HepG2 (cell line): ENCODE measurements around the gene VPS4A. TPM values are rescaled to one million over a fixed set of nuclear protein-coding genes. Genes with fewer than 3 reads are reported as not detected.

Experiments
- ASH2L ChIP-seq: fragments of 300-600, 200-600 bp; sonication (generic); IDR thresholded peaks from 2 replicates; pipeline ENCODE4 v1.7.0; 2017; ENCODE audit warnings: low read depth, mild to moderate bottlenecking, moderate library complexity, mixed read lengths, low read length; ENCODE audit not compliant: insufficient read length
- CBFB ChIP-seq: sonication (generic); formaldehyde crosslinking; IDR thresholded peaks from 2 replicates; pipeline ENCODE4 v1.4.0; 2020; ENCODE audit warnings: missing genetic modification reagents
- CEBPG ChIP-seq: IDR thresholded peaks from 2 replicates; pipeline ENCODE4 v1.6.1; 2016
- FLYWCH1 ChIP-seq: sonication (generic); formaldehyde crosslinking; IDR thresholded peaks from 2 replicates; pipeline ENCODE4 v1.8.1; 2023; ENCODE audit warnings: mild to moderate bottlenecking, missing genetic modification reagents
- FOXA3 ChIP-seq: IDR thresholded peaks from 2 replicates; pipeline ENCODE4 v1.6.1; 2016; ENCODE audit warnings: missing genetic modification reagents, missing compliant biosample characterization
- GTF2F1 ChIP-seq: fragments of 150-350 bp; IDR thresholded peaks from 2 replicates; pipeline ENCODE4 v1.6.1; 2014; ENCODE audit warnings: low read length
- HNF4A ChIP-seq: sonication (generic); formaldehyde crosslinking; IDR thresholded peaks from 2 replicates; pipeline ENCODE4 v1.4.0; 2020; ENCODE audit warnings: missing genetic modification reagents
- IRX3 ChIP-seq: sonication (generic); formaldehyde crosslinking; IDR thresholded peaks from 2 replicates; pipeline ENCODE4 v1.8.1; 2023; ENCODE audit warnings: mild to moderate bottlenecking, low read depth, missing genetic modification reagents, borderline replicate concordance
- POLR2AphosphoS5 ChIP-seq: IDR thresholded peaks from 2 replicates; pipeline ENCODE4 v1.6.1; 2012; ENCODE audit warnings: low read depth, low read length
- RFXAP ChIP-seq: sonication (generic); formaldehyde crosslinking; IDR thresholded peaks from 2 replicates; pipeline ENCODE4 v1.4.0; 2020; ENCODE audit warnings: missing genetic modification reagents, borderline replicate concordance
- TRIM24 ChIP-seq: sonication (generic); formaldehyde crosslinking; IDR thresholded peaks from 2 replicates; pipeline ENCODE4 v1.8.0; 2022; ENCODE audit warnings: mild to moderate bottlenecking, missing genetic modification reagents
- ZNF17 ChIP-seq: sonication (generic); formaldehyde crosslinking; IDR thresholded peaks from 2 replicates; pipeline ENCODE4 v1.5.0; 2020; ENCODE audit warnings: mild to moderate bottlenecking, missing genetic modification reagents
- ZNF317 ChIP-seq: sonication (generic); formaldehyde crosslinking; IDR thresholded peaks from 2 replicates; pipeline ENCODE4 v1.5.0; 2020; ENCODE audit warnings: mild to moderate bottlenecking, missing genetic modification reagents
- ZNF329 ChIP-seq: sonication (generic); formaldehyde crosslinking; IDR thresholded peaks from 2 replicates; pipeline ENCODE4 v1.9.0; 2021; ENCODE audit warnings: low read depth, mild to moderate bottlenecking, missing genetic modification reagents
- ZNF503 ChIP-seq: sonication (generic); formaldehyde crosslinking; IDR thresholded peaks from 2 replicates; pipeline ENCODE4 v1.4.0; 2020; ENCODE audit warnings: missing genetic modification reagents
- ZNF567 ChIP-seq: sonication (generic); formaldehyde crosslinking; IDR thresholded peaks from 2 replicates; pipeline ENCODE4 v1.8.1; 2023; ENCODE audit warnings: mild to moderate bottlenecking, missing genetic modification reagents, borderline replicate concordance
- ZNF639 ChIP-seq: conservative IDR thresholded peaks from 2 replicates; pipeline ENCODE4 v1.6.1; 2018; ENCODE audit warnings: missing genetic modification reagents
- ZNF720 ChIP-seq: sonication (generic); formaldehyde crosslinking; IDR thresholded peaks from 2 replicates; pipeline ENCODE4 v1.4.0; 2020; ENCODE audit warnings: missing genetic modification reagents
- polyA plus RNA-seq, 8 experiments: library from polyadenylated mRNA; depleted of rRNA in 3 of 8; stranded (reverse) in 7 of 8; unstranded in 1 of 8; fragments of >200 nt; fragmentation: Illumina TruSeq in 4 of 8; extraction: Trizol in 4 of 8; gene quantifications; 2 replicates each; pipeline versions ENCODE4 v1.2.1 to v1.2.3, GENCODE V29; 2011 to 2016; ENCODE audit warnings: low read depth in 4 of 8, missing spikeins in 1 of 8, mixed read lengths in 1 of 8; ENCODE audit not compliant: insufficient read depth in 1 of 8
- total RNA-seq, 5 experiments: library from RNA; depleted of rRNA; stranded (reverse); fragments of >200 nt; fragmentation: Illumina TruSeq; extraction: Trizol; gene quantifications; 2 replicates each; pipeline ENCODE4 v1.2.3, GENCODE V29; 2016; ENCODE audit warnings: low read depth in 1 of 5
- TF ChIP-seq, protein P1 (sequence below): sonication (generic); formaldehyde crosslinking; IDR thresholded peaks from one replicate; pipeline ENCODE4 v1.5.1; 2020; ENCODE audit warnings: mild to moderate bottlenecking, missing genetic modification reagents; ENCODE audit errors: not compliant biosample characterization

VPS4A gene
- total and polyA plus RNA-seq, 2 of the 13 experiments (the other 11 are each of a cell fraction or from before 2014, with no cell fraction given), result 13.2 to 27.9 TPM

GRCh38 chr16:69311533-69312387, 610 bp downstream of the VPS4A start (continued):
- TF ChIP-seq, protein P1, sequence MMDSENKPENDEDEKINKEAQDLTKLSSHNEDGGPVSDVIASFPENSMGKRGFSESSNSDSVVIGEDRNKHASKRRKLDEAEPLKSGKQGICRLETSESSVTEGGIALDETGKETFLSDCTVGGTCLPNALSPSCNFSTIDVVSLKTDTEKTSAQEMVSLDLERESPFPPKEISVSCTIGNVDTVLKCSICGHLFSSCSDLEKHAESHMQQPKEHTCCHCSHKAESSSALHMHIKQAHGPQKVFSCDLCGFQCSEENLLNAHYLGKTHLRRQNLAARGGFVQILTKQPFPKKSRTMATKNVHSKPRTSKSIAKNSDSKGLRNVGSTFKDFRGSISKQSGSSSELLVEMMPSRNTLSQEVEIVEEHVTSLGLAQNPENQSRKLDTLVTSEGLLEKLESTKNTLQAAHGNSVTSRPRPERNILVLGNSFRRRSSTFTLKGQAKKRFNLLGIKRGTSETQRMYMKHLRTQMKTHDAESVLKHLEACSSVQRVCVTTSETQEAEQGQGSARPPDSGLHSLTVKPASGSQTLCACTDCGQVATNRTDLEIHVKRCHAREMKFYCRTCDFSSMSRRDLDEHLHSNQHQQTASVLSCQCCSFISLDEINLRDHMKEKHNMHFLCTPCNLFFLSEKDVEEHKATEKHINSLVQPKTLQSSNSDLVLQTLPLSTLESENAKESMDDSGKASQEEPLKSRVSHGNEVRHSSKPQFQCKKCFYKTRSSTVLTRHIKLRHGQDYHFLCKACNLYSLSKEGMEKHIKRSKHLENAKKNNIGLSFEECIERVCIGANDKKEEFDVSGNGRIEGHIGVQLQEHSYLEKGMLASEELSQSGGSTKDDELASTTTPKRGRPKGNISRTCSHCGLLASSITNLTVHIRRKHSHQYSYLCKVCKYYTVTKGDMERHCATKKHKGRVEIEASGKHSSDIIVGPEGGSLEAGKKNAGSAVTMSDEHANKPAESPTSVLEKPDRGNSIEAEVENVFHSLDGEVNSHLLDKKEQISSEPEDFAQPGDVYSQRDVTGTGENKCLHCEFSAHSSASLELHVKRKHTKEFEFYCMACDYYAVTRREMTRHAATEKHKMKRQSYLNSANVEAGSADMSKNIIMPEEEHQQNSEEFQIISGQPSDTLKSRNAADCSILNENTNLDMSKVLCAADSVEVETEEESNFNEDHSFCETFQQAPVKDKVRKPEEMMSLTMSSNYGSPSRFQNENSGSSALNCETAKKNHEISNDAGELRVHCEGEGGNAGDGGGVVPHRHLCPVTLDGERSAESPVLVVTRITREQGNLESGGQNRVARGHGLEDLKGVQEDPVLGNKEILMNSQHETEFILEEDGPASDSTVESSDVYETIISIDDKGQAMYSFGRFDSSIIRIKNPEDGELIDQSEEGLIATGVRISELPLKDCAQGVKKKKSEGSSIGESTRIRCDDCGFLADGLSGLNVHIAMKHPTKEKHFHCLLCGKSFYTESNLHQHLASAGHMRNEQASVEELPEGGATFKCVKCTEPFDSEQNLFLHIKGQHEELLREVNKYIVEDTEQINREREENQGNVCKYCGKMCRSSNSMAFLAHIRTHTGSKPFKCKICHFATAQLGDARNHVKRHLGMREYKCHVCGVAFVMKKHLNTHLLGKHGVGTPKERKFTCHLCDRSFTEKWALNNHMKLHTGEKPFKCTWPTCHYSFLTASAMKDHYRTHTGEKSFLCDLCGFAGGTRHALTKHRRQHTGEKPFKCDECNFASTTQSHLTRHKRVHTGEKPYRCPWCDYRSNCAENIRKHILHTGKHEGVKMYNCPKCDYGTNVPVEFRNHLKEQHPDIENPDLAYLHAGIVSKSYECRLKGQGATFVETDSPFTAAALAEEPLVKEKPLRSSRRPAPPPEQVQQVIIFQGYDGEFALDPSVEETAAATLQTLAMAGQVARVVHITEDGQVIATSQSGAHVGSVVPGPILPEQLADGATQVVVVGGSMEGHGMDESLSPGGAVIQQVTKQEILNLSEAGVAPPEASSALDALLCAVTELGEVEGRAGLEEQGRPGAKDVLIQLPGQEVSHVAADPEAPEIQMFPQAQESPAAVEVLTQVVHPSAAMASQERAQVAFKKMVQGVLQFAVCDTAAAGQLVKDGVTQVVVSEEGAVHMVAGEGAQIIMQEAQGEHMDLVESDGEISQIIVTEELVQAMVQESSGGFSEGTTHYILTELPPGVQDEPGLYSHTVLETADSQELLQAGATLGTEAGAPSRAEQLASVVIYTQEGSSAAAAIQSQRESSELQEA (CRISPR knock-in tag), result no peak
- 0 out of 2 replicates have a peak, but pooled peaks have one; percentile 60 for TF ChIP-seq ZNF317 (CRISPR knock-in tag)
- TF ChIP-seq FOXA3 (CRISPR knock-in tag), result peak; percentile 46
- TF ChIP-seq IRX3 (CRISPR knock-in tag), result no peak
- no peak for TF ChIP-seq CBFB (CRISPR knock-in tag)
- TF ChIP-seq ASH2L, result peak; percentile 86
- TF ChIP-seq ZNF503 (CRISPR knock-in tag), result peak; percentile 62; the same call in 1 of the 2 replicates
- TF ChIP-seq ZNF567 (CRISPR knock-in tag), result no peak
- no peak for TF ChIP-seq ZNF329 (CRISPR knock-in tag)
- no peak for TF ChIP-seq TRIM24
- TF ChIP-seq GTF2F1, result no peak
- TF ChIP-seq ZNF17, result no peak
- no peak for TF ChIP-seq ZNF720 (CRISPR knock-in tag)
- TF ChIP-seq CEBPG (CRISPR knock-in tag), result no peak
- TF ChIP-seq FLYWCH1, result no peak
- no peak for TF ChIP-seq POLR2AphosphoS5
- peak; percentile 36; the same call in 1 of the 2 replicates for TF ChIP-seq HNF4A (CRISPR knock-in tag)
- no peak for TF ChIP-seq ZNF639 (CRISPR knock-in tag)
- no peak for TF ChIP-seq RFXAP (CRISPR knock-in tag)
